HepG2 (cell line): ENCODE results near the gene FXYD5. TPM values are rescaled to one million over a fixed set of nuclear protein-coding genes. Genes with fewer than 3 reads are reported as not detected.

Experiments used
- ARNT2 ChIP-seq: sonication (generic); formaldehyde crosslinking; IDR thresholded peaks from 2 replicates; pipeline ENCODE4 v1.8.0; 2022; ENCODE audit warnings: mild to moderate bottlenecking, low read depth, missing genetic modification reagents, moderate library complexity
- ATF1 ChIP-seq: IDR thresholded peaks from 2 replicates; pipeline ENCODE4 v1.6.1; 2016; ENCODE audit warnings: mild to moderate bottlenecking, control low read depth
- ATF5 ChIP-seq: sonication (generic); formaldehyde crosslinking; IDR thresholded peaks from 2 replicates; pipeline ENCODE4 v1.4.0; 2020; ENCODE audit warnings: mild to moderate bottlenecking, low read depth, missing genetic modification reagents
- DNMT3B ChIP-seq: conservative IDR thresholded peaks from 2 replicates; pipeline ENCODE4 v1.6.1; 2016; ENCODE audit warnings: missing biosample characterization, control low read depth
- FOXK1 ChIP-seq: sonication (generic); formaldehyde crosslinking; IDR thresholded peaks from 2 replicates; pipeline ENCODE4 v1.4.0; 2020; ENCODE audit warnings: low read depth, missing genetic modification reagents, borderline replicate concordance
- FOXM1 ChIP-seq: sonication (generic); formaldehyde crosslinking; IDR thresholded peaks from 2 replicates; pipeline ENCODE4 v1.5.0; 2020; ENCODE audit warnings: missing genetic modification reagents
- GMEB2 ChIP-seq: IDR thresholded peaks from 2 replicates; pipeline ENCODE4 v1.6.1; 2016; ENCODE audit warnings: missing biosample characterization, missing genetic modification reagents, low read depth
- HDAC6 ChIP-seq: fragments of 200-600 bp; sonication (generic); IDR thresholded peaks from 2 replicates; pipeline ENCODE4 v1.7.0; 2017; ENCODE audit warnings: mild to moderate bottlenecking, antibody characterized with exemption, low read length, low read depth
- MIER3 ChIP-seq: IDR thresholded peaks from 2 replicates; pipeline ENCODE4 v1.6.1; 2016; ENCODE audit warnings: missing compliant biosample characterization, borderline replicate concordance
- MTF1 ChIP-seq: sonication (generic); formaldehyde crosslinking; IDR thresholded peaks from 2 replicates; pipeline ENCODE4 v1.5.0; 2020; ENCODE audit warnings: missing genetic modification reagents
- MYC ChIP-seq: sonication (generic); formaldehyde crosslinking; IDR thresholded peaks from 2 replicates; pipeline ENCODE4 v1.9.0; 2021; ENCODE audit warnings: missing genetic modification reagents, borderline replicate concordance
- POGZ ChIP-seq: sonication (generic); formaldehyde crosslinking; IDR thresholded peaks from 2 replicates; pipeline ENCODE4 v1.4.0; 2020; ENCODE audit warnings: mild to moderate bottlenecking, missing genetic modification reagents
- PPARG ChIP-seq: conservative IDR thresholded peaks from 2 replicates; pipeline ENCODE4 v1.6.1; 2016; ENCODE audit warnings: missing biosample characterization, missing genetic modification reagents
- SRSF9 ChIP-seq: fragments of 200-400 bp; formaldehyde crosslinking; IDR thresholded peaks from 2 replicates; pipeline ENCODE4 v1.6.1; 2018; ENCODE audit warnings: borderline replicate concordance, mild to moderate bottlenecking, low read depth, low read length; ENCODE audit not compliant: insufficient read depth, poor library complexity, severe bottlenecking
- TFE3 ChIP-seq: IDR thresholded peaks from 2 replicates; pipeline ENCODE4 v1.6.1; 2016
- TGIF2 ChIP-seq: IDR thresholded peaks from 2 replicates; pipeline ENCODE4 v1.6.1; 2016; ENCODE audit warnings: control low read depth, missing compliant biosample characterization
- TP53 ChIP-seq: sonication (generic); formaldehyde crosslinking; conservative IDR thresholded peaks from 2 replicates; pipeline ENCODE4 v1.4.0; 2020; ENCODE audit warnings: missing genetic modification reagents
- ZBTB20 ChIP-seq: sonication (generic); formaldehyde crosslinking; IDR thresholded peaks from 2 replicates; pipeline ENCODE4 v1.8.1; 2023; ENCODE audit warnings: missing genetic modification reagents, low read depth, mild to moderate bottlenecking, borderline replicate concordance
- ZBTB42 ChIP-seq: sonication (generic); formaldehyde crosslinking; IDR thresholded peaks from 2 replicates; pipeline ENCODE4 v1.5.0; 2020; ENCODE audit warnings: mild to moderate bottlenecking, missing genetic modification reagents
- ZFP82 ChIP-seq: sonication (generic); formaldehyde crosslinking; IDR thresholded peaks from 2 replicates; pipeline ENCODE4 v1.5.1; 2020; ENCODE audit warnings: mild to moderate bottlenecking, missing genetic modification reagents, borderline replicate concordance
- ZKSCAN5 ChIP-seq: sonication (generic); formaldehyde crosslinking; IDR thresholded peaks from 2 replicates; pipeline ENCODE4 v1.5.1; 2020; ENCODE audit warnings: mild to moderate bottlenecking, missing genetic modification reagents
- ZNF251 ChIP-seq: sonication (generic); formaldehyde crosslinking; IDR thresholded peaks from 2 replicates; pipeline ENCODE4 v1.9.0; 2021; ENCODE audit warnings: mild to moderate bottlenecking, missing genetic modification reagents
- ZNF260 ChIP-seq: sonication (generic); formaldehyde crosslinking; IDR thresholded peaks from 2 replicates; pipeline ENCODE4 v1.4.0; 2020; ENCODE audit warnings: missing genetic modification reagents, low read depth, mild to moderate bottlenecking, borderline replicate concordance
- ZNF558 ChIP-seq: sonication (generic); formaldehyde crosslinking; IDR thresholded peaks from 2 replicates; pipeline ENCODE4 v1.9.0; 2022; ENCODE audit warnings: mild to moderate bottlenecking, missing genetic modification reagents, borderline replicate concordance
- ZNF569 ChIP-seq: sonication (generic); formaldehyde crosslinking; IDR thresholded peaks from 2 replicates; pipeline ENCODE4 v1.5.0; 2020; ENCODE audit warnings: mild to moderate bottlenecking, missing genetic modification reagents, moderate library complexity, borderline replicate concordance
- ZNF614 ChIP-seq: IDR thresholded peaks from 2 replicates; pipeline ENCODE4 v1.6.1; 2018; ENCODE audit warnings: missing biosample characterization, missing genetic modification reagents, inconsistent platforms, borderline replicate concordance
- ZNF616 ChIP-seq: sonication (generic); formaldehyde crosslinking; IDR thresholded peaks from 2 replicates; pipeline ENCODE4 v1.5.0; 2020; ENCODE audit warnings: low read depth, mild to moderate bottlenecking, missing genetic modification reagents
- ZNF644 ChIP-seq: IDR thresholded peaks from 2 replicates; pipeline ENCODE4 v1.6.1; 2016; ENCODE audit warnings: low read depth
- ZNF7 ChIP-seq: IDR thresholded peaks from 2 replicates; pipeline ENCODE4 v1.6.1; 2016; ENCODE audit warnings: missing biosample characterization, missing genetic modification reagents
- polyA plus RNA-seq, 8 experiments: library from polyadenylated mRNA; depleted of rRNA in 3 of 8; stranded (reverse) in 7 of 8; unstranded in 1 of 8; fragments of >200 nt; fragmentation: Illumina TruSeq in 4 of 8; extraction: Trizol in 4 of 8; gene quantifications; 2 replicates each; pipeline versions ENCODE4 v1.2.1 to v1.2.3, GENCODE V29; 2011 to 2016; ENCODE audit warnings: low read depth in 4 of 8, missing spikeins in 1 of 8, mixed read lengths in 1 of 8; ENCODE audit not compliant: insufficient read depth in 1 of 8
- total RNA-seq, 5 experiments: library from RNA; depleted of rRNA; stranded (reverse); fragments of >200 nt; fragmentation: Illumina TruSeq; extraction: Trizol; gene quantifications; 2 replicates each; pipeline ENCODE4 v1.2.3, GENCODE V29; 2016; ENCODE audit warnings: low read depth in 1 of 5

FXYD5 gene
- total and polyA plus RNA-seq, 2 of the 13 experiments (the other 11 are each of a cell fraction or from before 2014, with no cell fraction given) = 0.65 TPM; not detected in 1

GRCh38 chr19:35136977-35137702 is 17.4 kb upstream of the FXYD5 start (continued):
- TF ChIP-seq ZNF614 (CRISPR knock-in tag) = no peak
- peak; percentile 34; the same call in 1 of the 2 replicates for TF ChIP-seq MYC (CRISPR knock-in tag)
- TF ChIP-seq ZNF616 = 0 out of 2 replicates have a peak, but pooled peaks have one; percentile 15
- no peak for TF ChIP-seq ARNT2 (CRISPR knock-in tag)
- peak; percentile 69 for TF ChIP-seq TFE3
- no peak for TF ChIP-seq GMEB2
- no peak for TF ChIP-seq ZBTB42
- TF ChIP-seq ZNF251 (CRISPR knock-in tag) = no peak
- TF ChIP-seq DNMT3B (CRISPR knock-in tag) = no peak
- no peak for TF ChIP-seq SRSF9
- TF ChIP-seq MTF1 (CRISPR knock-in tag) = no peak
- TF ChIP-seq TGIF2 (CRISPR knock-in tag) = 0 out of 2 replicates have a peak, but pooled peaks have one; percentile 37
- 0 out of 2 replicates have a peak, but pooled peaks have one; percentile 9 for TF ChIP-seq FOXK1 (CRISPR knock-in tag)
- no peak for TF ChIP-seq FOXM1 (CRISPR knock-in tag)
- no peak for TF ChIP-seq ZNF558 (CRISPR knock-in tag)
- TF ChIP-seq HDAC6 = no peak
- TF ChIP-seq POGZ (CRISPR knock-in tag) = peak; percentile 28; the same call in 1 of the 2 replicates
- no peak for TF ChIP-seq ZNF644 (CRISPR knock-in tag)
- TF ChIP-seq ATF5 = no peak
- TF ChIP-seq MIER3 = no peak; the same call in 1 of the 2 replicates
- TF ChIP-seq PPARG = 0 out of 2 replicates have a peak, but pooled peaks have one; percentile 16
- TF ChIP-seq ZNF260 = no peak
- TF ChIP-seq ZBTB20 (CRISPR knock-in tag) = no peak; the same call in 1 of the 2 replicates
- no peak for TF ChIP-seq TP53
- TF ChIP-seq ZFP82 (CRISPR knock-in tag) = no peak
- no peak for TF ChIP-seq ZKSCAN5 (CRISPR knock-in tag)
- no peak for TF ChIP-seq ZNF7
- no peak for TF ChIP-seq ATF1
- no peak for TF ChIP-seq ZNF569
